GM12865 (cell line): ENCODE data around the gene FCN3.

Experiments
- DNase-seq: peaks from one replicate; pipeline ENCODE4 v3.0.0; 2010; ENCODE audit warnings: low read depth
- H3K4me3 ChIP-seq: 2 replicates; pipeline ENCODE4 v1.5.1; 2011; ENCODE audit warnings: mild to moderate bottlenecking, low read depth, low read length, control low read depth
- CTCF ChIP-seq: IDR thresholded peaks from 2 replicates; pipeline ENCODE4 v1.5.1; 2011; ENCODE audit warnings: low read length, control low read depth, low read depth, inconsistent platforms; ENCODE audit not compliant: insufficient read depth; ENCODE audit errors: missing control alignments

FCN3 gene

DNA sequence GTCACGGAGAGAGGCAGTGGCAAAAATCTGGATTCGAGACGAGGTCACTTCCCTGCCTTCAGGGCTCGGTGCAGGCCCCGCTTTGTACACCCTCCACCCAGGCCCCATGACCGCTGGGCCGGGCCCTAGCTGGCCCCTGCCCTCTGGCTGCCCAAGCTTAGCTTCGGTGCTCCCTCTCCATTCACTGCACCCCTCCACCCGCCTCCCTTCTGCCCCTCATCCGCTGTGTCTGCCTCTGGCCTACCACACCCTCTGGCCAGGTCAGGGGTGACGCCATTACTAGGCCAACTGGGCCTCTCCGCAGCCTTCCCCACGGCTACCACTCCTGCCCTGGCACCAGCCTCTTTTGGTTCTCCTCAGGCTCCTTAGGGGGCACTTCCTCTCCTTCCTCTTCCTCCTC, 9.0 kb upstream of the FCN3 start:
- no peak for TF ChIP-seq CTCF
- no peak overlapping the region for H3K4me3 ChIP-seq
- DNase-seq, result no peak

GRCh38 chr1:27383039-27383605, 8.5 kb upstream of the FCN3 start, which contains the start of gene CD164L2:
TSS of gene CD164L2 (minus strand) at chr1:27383333. CDS start at chr1:27383239, 94 bp downstream.
- TF ChIP-seq CTCF, result no peak
- no peak for DNase-seq
- no peak within 1 kb of the TSS for H3K4me3 ChIP-seq

GRCh38 chr1:27381969-27382762, 7.5 kb upstream of the FCN3 start:
- no peak for DNase-seq
- TF ChIP-seq CTCF, result no peak
- no peak overlapping the region for H3K4me3 ChIP-seq

- DNase-seq, result no peak
- H3K4me3 ChIP-seq, result no peak overlapping the region
- TF ChIP-seq CTCF, result no peak
Observed at GRCh38 chr1:27380766-27381733, 6.4 kb upstream of the FCN3 start.

DNA sequence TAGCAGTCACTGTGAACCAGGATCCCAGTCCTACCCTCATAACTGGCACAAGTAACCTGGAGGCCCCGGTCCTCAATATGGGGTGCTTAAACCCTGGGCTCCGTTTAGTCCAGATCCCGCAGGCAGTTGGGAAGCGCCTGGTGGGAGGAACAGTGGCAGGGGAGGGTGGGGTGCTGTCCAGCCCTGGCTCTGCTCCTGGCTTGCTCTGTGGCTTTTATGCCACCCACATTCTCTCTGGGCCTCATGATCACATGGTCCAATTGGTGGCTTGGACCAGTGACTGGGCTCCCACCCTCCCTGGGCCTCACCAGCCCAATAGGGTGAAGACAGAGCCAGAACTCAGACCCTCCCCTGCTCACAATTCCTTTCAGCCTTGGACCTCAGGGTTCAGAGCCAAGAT, 5.6 kb upstream of the FCN3 start:
- no peak for TF ChIP-seq CTCF
- DNase-seq, result no peak
- H3K4me3 ChIP-seq, result no peak overlapping the region

- TF ChIP-seq CTCF, result no peak
- no peak for DNase-seq
- H3K4me3 ChIP-seq, result no peak overlapping the region
Observed at GRCh38 chr1:27379564-27380122, 5.0 kb upstream of the FCN3 start.
